ENCODE data around the gene DIRAS2.

The DIRAS2 gene

DNA sequence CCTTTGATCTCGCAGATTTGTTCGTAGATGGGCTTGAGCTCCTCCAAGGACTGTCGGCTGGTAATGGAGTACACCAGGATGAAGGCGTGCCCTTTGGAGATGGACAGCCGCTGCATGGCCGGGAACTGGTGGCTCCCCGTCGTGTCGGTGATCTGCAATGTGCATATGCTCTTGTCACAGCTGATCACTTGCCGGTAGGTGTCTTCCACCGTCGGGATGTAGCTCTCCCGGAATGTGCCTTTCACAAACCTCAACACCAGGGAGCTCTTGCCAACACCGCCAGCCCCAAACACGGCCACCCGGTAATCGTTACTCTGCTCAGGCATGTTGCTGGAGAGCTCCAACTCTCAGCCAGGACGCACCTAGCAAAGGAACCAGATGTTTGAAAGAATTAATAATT is 29.1 kb downstream of the DIRAS2 start:
- DNase-seq (ENCODE audit: low read depth in 2 of 2, low spot score in 1 of 2): no peak

DNA sequence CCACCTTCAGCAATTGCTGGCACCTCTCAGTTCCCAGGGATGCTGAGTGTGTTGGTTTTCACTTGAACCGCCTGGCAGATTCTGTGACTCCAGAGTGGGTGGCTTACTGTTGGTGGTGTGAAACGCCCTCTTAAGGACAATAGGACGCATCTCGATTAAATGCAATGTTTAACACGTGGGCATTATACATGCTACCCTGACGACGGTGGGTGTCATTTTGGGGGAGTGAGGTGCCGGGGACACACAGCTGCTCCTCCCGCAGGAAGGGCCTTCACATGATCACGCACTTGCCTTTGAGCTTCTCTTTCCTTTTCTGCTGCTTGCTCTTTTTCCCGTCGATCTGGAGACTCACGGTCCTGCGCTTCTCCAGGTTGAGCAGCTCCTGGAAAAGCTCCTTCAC is 29.7 kb downstream of the DIRAS2 start:
- no peak for DNase-seq (ENCODE audit: low read depth in 2 of 2, low spot score in 1 of 2)

DNA sequence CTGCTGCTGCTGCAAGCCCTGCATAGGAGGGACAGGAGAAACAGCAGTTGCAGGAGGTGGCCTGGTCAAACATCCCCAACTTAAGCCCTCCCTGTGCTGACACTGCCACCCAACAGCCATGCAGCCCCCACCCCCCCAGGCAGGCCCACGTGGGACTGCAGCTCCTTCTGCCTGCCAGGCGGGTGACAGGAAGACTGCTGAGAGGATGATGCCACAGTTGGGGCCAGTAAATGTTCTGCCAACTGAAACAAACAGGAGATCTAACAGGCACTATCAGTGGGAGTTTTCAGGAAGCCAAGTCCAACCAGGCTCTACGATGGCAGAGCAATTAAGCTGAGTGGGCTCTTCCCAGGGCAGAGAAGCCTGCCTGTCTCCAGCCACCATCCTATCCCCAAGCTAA is 31.1 kb downstream of the DIRAS2 start:
- no peak for DNase-seq (ENCODE audit: low read depth in 2 of 2, low spot score in 1 of 2)

DNA sequence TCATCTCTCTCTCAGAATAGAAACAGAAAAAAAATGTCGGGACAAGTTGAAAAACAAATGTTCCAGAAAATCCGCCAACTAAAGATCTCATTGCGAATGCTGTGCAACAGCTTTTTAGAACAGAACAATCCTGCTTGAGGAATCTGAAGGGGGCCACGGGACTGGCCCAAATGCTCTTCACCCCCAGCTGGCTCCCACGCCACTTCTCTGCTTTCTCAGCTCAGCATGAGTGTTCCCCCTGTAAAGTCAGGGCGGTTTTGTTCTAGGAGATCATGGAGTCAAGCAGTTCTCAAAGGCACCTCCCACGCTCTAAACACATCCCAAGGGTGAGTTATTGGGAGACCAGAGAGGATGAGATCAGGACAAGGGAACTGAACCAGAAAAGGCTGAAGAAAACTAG is 31.5 kb downstream of the DIRAS2 start:
- DNase-seq (ENCODE audit: low read depth in 2 of 2, low spot score in 1 of 2): no peak

DNA sequence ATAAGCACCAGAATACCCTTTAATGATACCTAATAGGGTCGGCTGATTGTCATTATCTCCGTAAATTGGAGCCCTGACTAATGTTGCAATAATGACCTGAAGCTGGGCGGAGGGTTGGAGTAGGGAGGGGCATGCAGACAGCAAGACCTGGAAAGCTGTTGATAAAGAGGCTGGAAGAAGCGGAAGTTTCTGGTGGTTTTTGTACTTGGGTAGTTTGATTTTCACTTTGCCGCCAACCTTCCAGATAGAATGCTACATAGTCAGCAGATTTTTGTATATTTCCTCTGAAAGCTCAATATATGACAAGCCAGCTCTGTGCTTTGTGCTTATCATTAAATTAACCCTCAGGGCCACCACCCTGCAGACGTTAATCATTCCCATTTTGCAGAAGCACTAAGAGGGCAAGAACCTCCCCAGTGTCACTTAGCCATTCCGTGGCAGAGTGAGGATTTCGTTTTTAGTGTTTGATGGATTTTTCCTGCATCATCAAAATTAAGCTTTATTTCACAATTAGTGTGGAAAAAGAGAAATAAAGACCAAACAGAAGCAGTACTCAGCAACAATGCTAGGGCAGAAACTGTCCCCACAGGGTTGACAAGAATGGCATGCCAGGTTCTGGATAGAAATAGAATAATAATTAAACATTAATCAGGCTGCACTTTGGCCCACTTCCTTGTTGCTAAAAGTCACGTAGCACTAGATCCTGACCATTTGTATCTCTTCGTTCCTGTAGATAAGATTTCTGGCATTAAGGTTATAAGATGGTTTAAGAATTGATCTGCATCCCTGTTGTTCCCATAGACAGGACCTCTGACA is 34.7 kb downstream of the DIRAS2 start:
- DNase-seq (ENCODE audit: low read depth in 2 of 2, low spot score in 1 of 2): no peak

DNA sequence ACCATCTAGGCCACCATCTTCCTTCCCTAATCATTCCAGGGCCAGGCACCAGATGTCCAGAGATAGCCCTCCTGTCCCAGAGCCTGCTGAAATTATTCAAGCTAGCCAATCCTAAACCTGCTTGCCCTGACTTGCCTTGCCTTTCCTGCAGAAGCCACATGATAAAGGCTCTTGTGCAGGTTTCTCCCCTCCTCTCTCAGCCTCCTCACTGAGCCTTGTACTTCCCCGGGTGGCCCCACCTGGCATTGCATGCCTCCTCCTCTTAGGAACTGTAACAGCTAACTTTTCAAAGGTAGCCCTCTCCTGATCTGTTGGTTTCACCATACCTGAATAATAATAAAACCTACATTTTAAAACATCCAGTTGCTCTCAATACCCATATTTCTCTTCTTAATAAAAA is 42.6 kb downstream of the DIRAS2 start:
- no peak for DNase-seq (ENCODE audit: low read depth in 2 of 2, low spot score in 1 of 2)

DNA sequence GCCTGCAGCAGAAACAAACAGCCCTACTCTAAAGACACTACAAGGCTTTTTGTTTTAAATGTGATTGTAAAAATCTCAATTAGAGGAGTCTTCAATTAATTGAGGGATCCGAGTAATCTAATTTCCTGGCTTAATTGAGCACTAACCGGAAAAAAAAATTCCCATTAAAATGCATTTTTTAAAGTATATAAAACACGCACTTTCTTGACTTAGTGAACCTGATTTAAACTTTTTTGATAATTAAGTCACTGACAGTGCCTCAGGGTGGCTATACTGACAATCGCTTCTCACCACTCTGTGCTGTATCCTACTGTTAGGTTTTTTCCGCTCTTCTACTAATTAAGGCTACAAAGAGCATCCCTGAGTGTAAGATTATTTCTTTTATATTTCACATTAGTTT is 44.4 kb downstream of the DIRAS2 start:
- no peak for DNase-seq (ENCODE audit: low read depth in 2 of 2, low spot score in 1 of 2)

DNA sequence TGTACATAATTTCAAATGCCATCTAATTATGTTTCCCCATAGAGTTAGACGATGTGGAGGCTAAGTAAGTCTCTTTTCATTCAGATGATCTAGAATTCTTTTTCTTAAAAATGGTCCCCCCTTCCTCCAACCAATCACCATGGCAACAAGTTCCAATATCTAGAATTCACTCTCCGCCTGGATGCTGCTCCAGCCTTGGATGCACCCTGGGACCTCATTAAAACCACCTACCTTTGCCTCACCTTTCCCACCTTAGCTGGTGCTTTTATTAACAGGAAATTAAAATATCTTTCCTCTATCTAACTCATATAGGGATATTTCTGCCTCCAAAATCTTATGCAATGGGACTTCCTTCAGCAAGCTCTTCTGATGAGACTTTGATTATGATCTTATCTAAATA is 49.0 kb downstream of the DIRAS2 start:
- DNase-seq (ENCODE audit: low read depth in 2 of 2, low spot score in 1 of 2): no peak

DNA sequence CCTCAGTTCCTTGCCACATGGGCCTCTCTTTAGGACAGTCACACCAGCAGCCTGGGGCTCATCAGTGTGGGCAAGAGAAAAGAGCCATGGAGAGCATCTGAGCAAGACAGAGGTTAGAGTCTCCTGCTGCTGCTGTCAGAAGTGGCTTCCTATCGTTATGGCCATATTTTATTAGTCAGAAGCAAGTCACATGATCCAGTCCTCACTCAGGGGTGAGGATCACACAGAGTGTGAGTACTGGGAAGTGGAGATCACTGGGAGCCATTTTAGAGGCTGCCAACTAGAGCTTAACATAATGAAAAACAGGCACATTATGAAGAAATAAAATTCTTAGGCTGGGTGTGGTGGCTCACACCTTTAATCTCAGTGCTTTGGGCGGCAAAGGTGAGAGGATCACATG is 62.0 kb downstream of the DIRAS2 start:
- no peak for DNase-seq (ENCODE audit: low read depth in 2 of 2, low spot score in 1 of 2)

DNA sequence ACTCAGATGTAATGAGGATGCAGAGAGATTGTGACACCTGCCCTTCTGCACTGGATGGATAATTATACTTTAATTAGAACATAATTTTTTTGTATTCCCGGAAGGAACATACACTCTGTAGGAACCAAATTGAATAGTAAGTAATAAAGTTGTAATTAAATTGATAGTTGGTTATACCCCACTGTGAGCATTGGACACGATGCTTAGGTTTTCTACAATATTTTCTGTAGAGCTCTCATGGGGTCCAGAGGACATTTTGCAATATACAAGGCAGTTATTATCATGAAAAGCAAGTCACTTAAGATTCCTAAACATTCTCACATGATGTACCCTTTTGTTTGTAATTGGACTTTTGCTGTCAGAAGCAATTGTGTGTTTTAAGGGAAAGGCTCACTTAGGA is 63.4 kb downstream of the DIRAS2 start:
- no peak for DNase-seq (ENCODE audit: low read depth in 2 of 2, low spot score in 1 of 2)

DNA sequence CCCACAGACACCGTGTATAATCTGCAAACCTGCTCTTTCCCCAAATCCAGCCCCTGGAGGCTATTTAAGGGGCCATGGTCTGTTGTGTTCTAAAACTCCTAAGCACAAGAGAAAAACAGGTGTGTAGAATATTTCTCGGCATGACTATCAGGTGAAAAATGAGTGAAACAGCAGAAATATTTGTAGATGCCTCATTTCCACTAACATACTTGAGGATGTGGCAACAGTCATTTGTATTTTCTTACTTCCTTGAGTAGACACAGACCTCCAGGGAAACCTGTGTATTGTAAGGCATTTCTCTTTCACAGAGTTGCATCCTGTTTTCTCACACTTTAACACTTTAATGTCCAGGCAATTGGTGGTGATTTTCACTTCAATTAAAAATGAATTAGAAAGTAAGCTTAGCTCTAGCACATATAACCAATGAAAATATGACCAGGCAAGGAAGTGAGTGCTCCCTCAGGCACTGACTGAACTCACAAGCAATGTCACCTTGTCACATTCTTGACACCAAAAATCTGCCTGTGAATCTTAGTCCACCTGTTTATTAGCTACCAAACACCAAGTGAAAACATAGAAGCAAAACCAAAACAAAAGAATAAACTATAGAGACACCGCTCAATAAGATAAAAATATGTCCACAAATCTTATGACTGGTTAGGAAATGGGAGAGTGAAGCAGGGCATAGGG is 64.4 kb downstream of the DIRAS2 start:
- no peak for DNase-seq (ENCODE audit: low read depth in 2 of 2, low spot score in 1 of 2)

DNA sequence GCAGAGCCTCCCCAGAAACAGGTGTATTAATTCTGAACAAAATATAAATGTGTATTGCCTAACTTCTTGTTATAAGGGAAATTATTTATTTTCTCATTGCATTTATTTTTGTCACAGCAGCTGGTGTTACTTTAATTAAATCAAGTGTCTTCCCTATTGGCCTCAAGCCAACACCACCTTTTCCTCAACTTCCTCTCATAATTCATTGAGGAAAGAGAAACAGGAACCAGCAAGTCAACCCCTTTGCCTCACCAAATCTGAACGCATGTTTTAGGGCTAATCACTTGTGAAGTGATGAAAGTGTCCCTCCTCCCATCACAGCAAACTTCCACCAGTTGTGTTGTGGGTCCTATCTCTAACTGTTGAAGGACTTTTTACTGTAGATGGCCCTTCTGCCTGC is 73.1 kb downstream of the DIRAS2 start:
- DNase-seq (ENCODE audit: low read depth in 2 of 2, low spot score in 1 of 2): no peak

DNA sequence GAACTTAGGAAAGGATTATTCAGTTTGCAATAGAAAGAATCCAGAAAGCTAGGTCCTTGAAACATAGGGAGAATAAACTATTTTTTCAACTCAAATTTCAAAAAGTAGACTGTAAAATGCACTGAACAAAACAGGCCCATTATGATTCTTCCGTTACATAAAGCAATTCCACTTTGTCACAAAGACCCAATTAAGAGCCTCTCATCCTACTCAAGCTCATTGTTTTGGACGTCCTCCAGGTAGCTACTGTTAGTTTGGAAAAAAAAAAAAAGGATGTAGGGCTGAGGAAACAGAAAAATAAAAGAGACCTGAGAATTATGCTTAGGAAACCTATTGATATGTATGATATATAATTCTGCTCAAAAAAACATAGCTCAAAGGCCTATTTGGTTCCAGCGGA is 74.0 kb downstream of the DIRAS2 start:
- no peak for DNase-seq (ENCODE audit: low read depth in 2 of 2, low spot score in 1 of 2)

DNA sequence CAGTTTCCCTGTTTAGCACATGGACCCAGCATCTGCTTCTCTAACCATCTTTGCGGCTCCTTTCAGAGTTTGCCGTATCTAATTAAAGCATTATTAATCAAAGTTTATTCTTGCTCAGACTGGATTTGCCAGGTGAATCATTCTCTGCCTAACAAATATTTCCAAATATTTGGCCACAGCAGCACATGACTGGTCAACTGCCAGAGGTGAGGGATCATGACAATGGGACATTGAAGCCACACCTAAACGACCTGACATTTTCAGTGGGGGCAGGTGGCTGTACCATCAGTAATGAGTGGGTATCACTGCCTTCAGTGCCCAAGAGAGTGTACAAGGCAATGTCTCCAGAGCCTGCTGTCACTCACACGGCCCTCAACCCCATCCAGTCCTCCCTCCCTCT is 80.4 kb downstream of the DIRAS2 start:
- DNase-seq (ENCODE audit: low read depth in 2 of 2, low spot score in 1 of 2): no peak
